HUES6 (cell line): Measurements from ENCODE around the gene CASQ2.

ENCODE experiments used
- H3K27ac ChIP-seq: 2 replicates; pipeline ENCODE4 v1.7.0; 2013; ENCODE audit warnings: low read depth, mild to moderate bottlenecking, low read length, inconsistent platforms
- H3K27me3 ChIP-seq: 2 replicates; pipeline ENCODE4 v1.6.1; 2013; ENCODE audit warnings: low read length; ENCODE audit not compliant: control insufficient read depth, insufficient read depth
- H3K36me3 ChIP-seq: 2 replicates; pipeline ENCODE4 v1.6.1; 2013; ENCODE audit warnings: low read length; ENCODE audit not compliant: control insufficient read depth, insufficient read depth
- H3K4me1 ChIP-seq: 2 replicates; pipeline ENCODE4 v1.6.1; 2013; ENCODE audit warnings: low read length; ENCODE audit not compliant: control insufficient read depth, insufficient read depth
- H3K4me3 ChIP-seq: 2 replicates; pipeline ENCODE4 v1.5.1; 2013; ENCODE audit warnings: low read depth, low read length
- H3K9ac ChIP-seq: one replicate; pipeline ENCODE4 v1.6.1; 2013; ENCODE audit warnings: mild to moderate bottlenecking, low read length
- H3K9me3 ChIP-seq: 2 replicates; pipeline ENCODE4 v1.6.1; 2013; ENCODE audit warnings: low read depth, low read length; ENCODE audit not compliant: control insufficient read depth, insufficient read depth

Gene CASQ2

GRCh38 chr1:115661157-115661556 is 107.4 kb downstream of the CASQ2 start:
- Histone ChIP-seq H3K27me3 (no peaks in the 10 kb centered on the region), H3K4me1 (peaks cover 6% of the 10 kb centered on the region; the same call in 1 of the 2 replicates), H3K9me3 (no peaks in the 10 kb centered on the region), H3K9ac (no peak overlapping the region), H3K27ac (no peak overlapping the region), H3K4me3 (no peak overlapping the region), H3K36me3 (peaks cover 70% of the 10 kb centered on the region)

- Histone ChIP-seq H3K9me3 (no peaks in the 10 kb centered on the region), H3K9ac (no peak overlapping the region), H3K4me3 (no peak overlapping the region), H3K27me3 (no peaks in the 10 kb centered on the region), H3K27ac (peak overlapping the region; percentile 51; the same call in 1 of the 2 replicates), H3K4me1 (peaks cover 12% of the 10 kb centered on the region), H3K36me3 (peaks cover 68% of the 10 kb centered on the region)
These were observed 108.4 kb downstream of the CASQ2 start for GRCh38 chr1:115660151-115660550.

- Histone ChIP-seq H3K9ac (no peak overlapping the region), H3K4me3 (no peak overlapping the region), H3K27ac (no peak overlapping the region), H3K4me1 (peaks cover 26% of the 10 kb centered on the region), H3K27me3 (no peaks in the 10 kb centered on the region), H3K9me3 (no peaks in the 10 kb centered on the region), H3K36me3 (peaks cover 57% of the 10 kb centered on the region)
These were observed 109.9 kb downstream of the CASQ2 start for GRCh38 chr1:115658646-115659045.

GRCh38 chr1:115656461-115657077 is 111.9 kb downstream of the CASQ2 start:
- Histone ChIP-seq H3K4me1 (peaks cover 32% of the 10 kb centered on the region), H3K36me3 (peaks cover 58% of the 10 kb centered on the region), H3K27ac (no peak overlapping the region), H3K9ac (no peak overlapping the region), H3K4me3 (no peak overlapping the region), H3K27me3 (no peaks in the 10 kb centered on the region), H3K9me3 (no peaks in the 10 kb centered on the region)

- H3K27ac ChIP-seq: no peak overlapping the region
- H3K9me3 ChIP-seq: no peaks in the 10 kb centered on the region
- peaks cover 38% of the 10 kb centered on the region for H3K4me1 ChIP-seq
- H3K36me3 ChIP-seq: peaks cover 58% of the 10 kb centered on the region
- no peak overlapping the region for H3K4me3 ChIP-seq
- no peaks in the 10 kb centered on the region for H3K27me3 ChIP-seq
- no peak overlapping the region for H3K9ac ChIP-seq
These were observed 112.6 kb downstream of the CASQ2 start for GRCh38 chr1:115655916-115656315.

GRCh38 chr1:115655306-115655663 is 113.2 kb downstream of the CASQ2 start:
- Histone ChIP-seq H3K9me3 (no peaks in the 10 kb centered on the region), H3K36me3 (peaks cover 52% of the 10 kb centered on the region), H3K27ac (no peak overlapping the region), H3K4me3 (no peak overlapping the region), H3K4me1 (peaks cover 44% of the 10 kb centered on the region), H3K27me3 (no peaks in the 10 kb centered on the region), H3K9ac (peak overlapping the region; percentile 11)

GRCh38 chr1:115654663-115655305 is 113.7 kb downstream of the CASQ2 start:
- H3K27ac ChIP-seq: no peak overlapping the region
- no peaks in the 10 kb centered on the region for H3K27me3 ChIP-seq
- H3K9me3 ChIP-seq: no peaks in the 10 kb centered on the region
- no peak overlapping the region for H3K4me3 ChIP-seq
- H3K4me1 ChIP-seq: peaks cover 46% of the 10 kb centered on the region
- peak overlapping the region; percentile 11 for H3K9ac ChIP-seq
- H3K36me3 ChIP-seq: peaks cover 49% of the 10 kb centered on the region

GRCh38 chr1:115654125-115654524 is 114.4 kb downstream of the CASQ2 start:
- no peaks in the 10 kb centered on the region for H3K9me3 ChIP-seq
- H3K36me3 ChIP-seq: peaks cover 42% of the 10 kb centered on the region
- H3K4me1 ChIP-seq: peaks cover 50% of the 10 kb centered on the region
- H3K27me3 ChIP-seq: no peaks in the 10 kb centered on the region
- no peak overlapping the region for H3K27ac ChIP-seq
- no peak overlapping the region for H3K4me3 ChIP-seq
- no peak overlapping the region for H3K9ac ChIP-seq

- no peak overlapping the region for H3K4me3 ChIP-seq
- H3K36me3 ChIP-seq: peaks cover 31% of the 10 kb centered on the region
- no peaks in the 10 kb centered on the region for H3K9me3 ChIP-seq
- H3K27me3 ChIP-seq: no peaks in the 10 kb centered on the region
- peaks cover 68% of the 10 kb centered on the region for H3K4me1 ChIP-seq
- H3K27ac ChIP-seq: no peak overlapping the region
- no peak overlapping the region for H3K9ac ChIP-seq
These were observed 116.2 kb downstream of the CASQ2 start for GRCh38 chr1:115652236-115652788.

- Histone ChIP-seq H3K4me1 (peaks cover 78% of the 10 kb centered on the region), H3K27ac (no peak overlapping the region; the same call in 1 of the 2 replicates), H3K27me3 (no peaks in the 10 kb centered on the region), H3K9me3 (no peaks in the 10 kb centered on the region), H3K9ac (peak overlapping the region; percentile 54), H3K36me3 (peaks cover 29% of the 10 kb centered on the region), H3K4me3 (no peak overlapping the region; the same call in 1 of the 2 replicates)
These were observed 117.1 kb downstream of the CASQ2 start for GRCh38 chr1:115651391-115651790.

GRCh38 chr1:115650961-115651360 is 117.6 kb downstream of the CASQ2 start:
- no peaks in the 10 kb centered on the region for H3K9me3 ChIP-seq
- H3K9ac ChIP-seq: peak overlapping the region; percentile 54
- no peaks in the 10 kb centered on the region for H3K27me3 ChIP-seq
- H3K36me3 ChIP-seq: peaks cover 27% of the 10 kb centered on the region
- no peak overlapping the region; the same call in 1 of the 2 replicates for H3K27ac ChIP-seq
- peaks cover 81% of the 10 kb centered on the region for H3K4me1 ChIP-seq
- H3K4me3 ChIP-seq: no peak overlapping the region
